HG03520 (cell line): ENCODE results near the gene GAGE12G.
"Not testable (repeated sequence)": the region's sequence is repeated elsewhere in the genome, so short reads cannot be mapped to it uniquely, and the experiment has no call there.

Source experiments
- ATAC-seq: cut with Tn5 transposase; IDR thresholded peaks from one replicate; pipeline ENCODE4 v1.9.1; 2021; ENCODE audit warnings: mild to moderate bottlenecking, moderate library complexity; ENCODE audit not compliant: unreplicated experiment

Gene GAGE12G, protein sequence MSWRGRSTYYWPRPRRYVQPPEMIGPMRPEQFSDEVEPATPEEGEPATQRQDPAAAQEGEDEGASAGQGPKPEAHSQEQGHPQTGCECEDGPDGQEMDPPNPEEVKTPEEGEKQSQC

DNA sequence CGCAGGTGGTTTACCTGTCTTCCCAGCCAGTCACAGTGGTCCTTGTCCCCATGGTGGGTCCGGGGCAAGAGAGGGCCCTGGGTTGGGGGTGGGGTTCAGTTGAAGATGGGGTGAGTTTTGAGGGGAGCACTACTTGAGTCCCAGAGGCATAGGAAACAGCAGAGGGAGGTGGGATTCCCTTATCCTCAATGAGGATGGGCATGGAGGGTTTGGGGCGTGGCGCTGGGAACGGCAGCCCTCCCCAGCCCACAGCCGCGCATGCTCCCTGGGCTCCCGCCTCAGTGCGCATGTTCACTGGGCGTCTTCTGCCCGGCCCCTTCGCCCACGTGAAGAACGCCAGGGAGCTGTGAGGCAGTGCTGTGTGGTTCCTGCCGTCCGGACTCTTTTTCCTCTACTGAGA is at the start of gene GAGE12G:
TSS of gene GAGE12G (plus strand) at position 301 of the 400 bp plus-strand sequence. CDS start 1,155 bp downstream, outside the sequence.
- ATAC-seq: not testable (repeated sequence)

DNA sequence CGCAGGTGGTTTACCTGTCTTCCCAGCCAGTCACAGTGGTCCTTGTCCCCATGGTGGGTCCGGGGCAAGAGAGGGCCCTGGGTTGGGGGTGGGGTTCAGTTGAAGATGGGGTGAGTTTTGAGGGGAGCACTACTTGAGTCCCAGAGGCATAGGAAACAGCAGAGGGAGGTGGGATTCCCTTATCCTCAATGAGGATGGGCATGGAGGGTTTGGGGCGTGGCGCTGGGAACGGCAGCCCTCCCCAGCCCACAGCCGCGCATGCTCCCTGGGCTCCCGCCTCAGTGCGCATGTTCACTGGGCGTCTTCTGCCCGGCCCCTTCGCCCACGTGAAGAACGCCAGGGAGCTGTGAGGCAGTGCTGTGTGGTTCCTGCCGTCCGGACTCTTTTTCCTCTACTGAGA is 38.3 kb upstream of the GAGE12G start, which contains the start of gene GAGE12C:
TSS of gene GAGE12C (plus strand) at position 301 of the 400 bp plus-strand sequence. CDS start 1,155 bp downstream, outside the sequence.
- ATAC-seq: not testable (repeated sequence)

DNA sequence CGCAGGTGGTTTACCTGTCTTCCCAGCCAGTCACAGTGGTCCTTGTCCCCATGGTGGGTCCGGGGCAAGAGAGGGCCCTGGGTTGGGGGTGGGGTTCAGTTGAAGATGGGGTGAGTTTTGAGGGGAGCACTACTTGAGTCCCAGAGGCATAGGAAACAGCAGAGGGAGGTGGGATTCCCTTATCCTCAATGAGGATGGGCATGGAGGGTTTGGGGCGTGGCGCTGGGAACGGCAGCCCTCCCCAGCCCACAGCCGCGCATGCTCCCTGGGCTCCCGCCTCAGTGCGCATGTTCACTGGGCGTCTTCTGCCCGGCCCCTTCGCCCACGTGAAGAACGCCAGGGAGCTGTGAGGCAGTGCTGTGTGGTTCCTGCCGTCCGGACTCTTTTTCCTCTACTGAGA is 28.8 kb upstream of the GAGE12G start, which contains the start of gene GAGE12D:
TSS of gene GAGE12D (plus strand) at position 301 of the 400 bp plus-strand sequence. CDS start 1,155 bp downstream, outside the sequence.
- ATAC-seq: not testable (repeated sequence)

DNA sequence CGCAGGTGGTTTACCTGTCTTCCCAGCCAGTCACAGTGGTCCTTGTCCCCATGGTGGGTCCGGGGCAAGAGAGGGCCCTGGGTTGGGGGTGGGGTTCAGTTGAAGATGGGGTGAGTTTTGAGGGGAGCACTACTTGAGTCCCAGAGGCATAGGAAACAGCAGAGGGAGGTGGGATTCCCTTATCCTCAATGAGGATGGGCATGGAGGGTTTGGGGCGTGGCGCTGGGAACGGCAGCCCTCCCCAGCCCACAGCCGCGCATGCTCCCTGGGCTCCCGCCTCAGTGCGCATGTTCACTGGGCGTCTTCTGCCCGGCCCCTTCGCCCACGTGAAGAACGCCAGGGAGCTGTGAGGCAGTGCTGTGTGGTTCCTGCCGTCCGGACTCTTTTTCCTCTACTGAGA is 19.2 kb upstream of the GAGE12G start, which contains the start of gene GAGE12E:
TSS of gene GAGE12E (plus strand) at position 301 of the 400 bp plus-strand sequence. CDS start 1,155 bp downstream, outside the sequence.
- ATAC-seq: not testable (repeated sequence)

DNA sequence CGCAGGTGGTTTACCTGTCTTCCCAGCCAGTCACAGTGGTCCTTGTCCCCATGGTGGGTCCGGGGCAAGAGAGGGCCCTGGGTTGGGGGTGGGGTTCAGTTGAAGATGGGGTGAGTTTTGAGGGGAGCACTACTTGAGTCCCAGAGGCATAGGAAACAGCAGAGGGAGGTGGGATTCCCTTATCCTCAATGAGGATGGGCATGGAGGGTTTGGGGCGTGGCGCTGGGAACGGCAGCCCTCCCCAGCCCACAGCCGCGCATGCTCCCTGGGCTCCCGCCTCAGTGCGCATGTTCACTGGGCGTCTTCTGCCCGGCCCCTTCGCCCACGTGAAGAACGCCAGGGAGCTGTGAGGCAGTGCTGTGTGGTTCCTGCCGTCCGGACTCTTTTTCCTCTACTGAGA is 9.7 kb upstream of the GAGE12G start, which contains the start of gene GAGE12F:
TSS of gene GAGE12F (plus strand) at position 301 of the 400 bp plus-strand sequence. CDS start 1,155 bp downstream, outside the sequence.
- ATAC-seq: not testable (repeated sequence)

DNA sequence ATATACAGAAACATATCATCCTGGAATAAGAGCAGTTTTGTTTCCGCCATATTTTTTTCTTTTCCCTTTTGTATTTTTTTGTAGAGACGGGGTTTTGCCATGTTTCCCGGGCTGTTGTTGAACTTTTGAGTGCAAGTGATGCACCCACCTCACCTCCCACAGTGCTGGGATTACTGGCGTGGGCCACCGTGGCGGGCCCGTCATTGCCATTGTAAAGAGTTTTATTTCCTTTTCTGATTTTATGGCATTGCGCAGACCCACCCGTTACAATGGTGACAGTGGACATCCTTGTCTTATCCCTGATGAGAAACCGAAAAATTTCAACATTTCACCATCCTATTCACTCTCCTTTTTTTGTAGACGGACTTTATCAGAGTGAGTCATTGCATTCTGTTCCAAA is 1.5 kb upstream of the GAGE12G start:
- not testable (repeated sequence) for ATAC-seq

DNA sequence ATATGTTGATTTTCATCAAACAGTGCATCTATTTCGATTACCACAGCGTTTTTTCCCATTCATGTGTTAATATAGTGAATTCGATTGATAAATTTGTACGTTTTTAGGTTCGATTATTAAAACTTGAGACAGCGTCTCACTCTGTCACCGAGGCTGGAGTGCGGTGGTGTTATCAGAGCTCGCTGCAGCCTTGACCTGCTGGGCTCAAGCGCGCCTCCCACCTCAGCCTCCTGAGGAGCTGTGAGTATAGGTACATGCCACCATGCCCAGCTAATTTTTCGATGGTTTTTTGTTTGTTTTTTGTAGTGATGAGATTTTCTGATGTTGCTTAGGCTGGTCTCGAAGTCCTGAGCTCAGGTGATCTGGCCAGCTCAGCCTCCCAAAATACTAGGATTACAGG is 1.0 kb upstream of the GAGE12G start:
- ATAC-seq: not testable (repeated sequence)

DNA sequence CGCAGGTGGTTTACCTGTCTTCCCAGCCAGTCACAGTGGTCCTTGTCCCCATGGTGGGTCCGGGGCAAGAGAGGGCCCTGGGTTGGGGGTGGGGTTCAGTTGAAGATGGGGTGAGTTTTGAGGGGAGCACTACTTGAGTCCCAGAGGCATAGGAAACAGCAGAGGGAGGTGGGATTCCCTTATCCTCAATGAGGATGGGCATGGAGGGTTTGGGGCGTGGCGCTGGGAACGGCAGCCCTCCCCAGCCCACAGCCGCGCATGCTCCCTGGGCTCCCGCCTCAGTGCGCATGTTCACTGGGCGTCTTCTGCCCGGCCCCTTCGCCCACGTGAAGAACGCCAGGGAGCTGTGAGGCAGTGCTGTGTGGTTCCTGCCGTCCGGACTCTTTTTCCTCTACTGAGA is 9.4 kb downstream of the GAGE12G start, which contains the start of gene GAGE12H:
TSS of gene GAGE12H (plus strand) at position 301 of the 400 bp plus-strand sequence. CDS start 1,155 bp downstream, outside the sequence.
- ATAC-seq: not testable (repeated sequence)

DNA sequence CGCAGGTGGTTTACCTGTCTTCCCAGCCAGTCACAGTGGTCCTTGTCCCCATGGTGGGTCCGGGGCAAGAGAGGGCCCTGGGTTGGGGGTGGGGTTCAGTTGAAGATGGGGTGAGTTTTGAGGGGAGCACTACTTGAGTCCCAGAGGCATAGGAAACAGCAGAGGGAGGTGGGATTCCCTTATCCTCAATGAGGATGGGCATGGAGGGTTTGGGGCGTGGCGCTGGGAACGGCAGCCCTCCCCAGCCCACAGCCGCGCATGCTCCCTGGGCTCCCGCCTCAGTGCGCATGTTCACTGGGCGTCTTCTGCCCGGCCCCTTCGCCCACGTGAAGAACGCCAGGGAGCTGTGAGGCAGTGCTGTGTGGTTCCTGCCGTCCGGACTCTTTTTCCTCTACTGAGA is 19.0 kb downstream of the GAGE12G start, which contains the start of gene GAGE2A:
TSS of gene GAGE2A (plus strand) at position 301 of the 400 bp plus-strand sequence. CDS start 1,155 bp downstream, outside the sequence.
- ATAC-seq: not testable (repeated sequence)

DNA sequence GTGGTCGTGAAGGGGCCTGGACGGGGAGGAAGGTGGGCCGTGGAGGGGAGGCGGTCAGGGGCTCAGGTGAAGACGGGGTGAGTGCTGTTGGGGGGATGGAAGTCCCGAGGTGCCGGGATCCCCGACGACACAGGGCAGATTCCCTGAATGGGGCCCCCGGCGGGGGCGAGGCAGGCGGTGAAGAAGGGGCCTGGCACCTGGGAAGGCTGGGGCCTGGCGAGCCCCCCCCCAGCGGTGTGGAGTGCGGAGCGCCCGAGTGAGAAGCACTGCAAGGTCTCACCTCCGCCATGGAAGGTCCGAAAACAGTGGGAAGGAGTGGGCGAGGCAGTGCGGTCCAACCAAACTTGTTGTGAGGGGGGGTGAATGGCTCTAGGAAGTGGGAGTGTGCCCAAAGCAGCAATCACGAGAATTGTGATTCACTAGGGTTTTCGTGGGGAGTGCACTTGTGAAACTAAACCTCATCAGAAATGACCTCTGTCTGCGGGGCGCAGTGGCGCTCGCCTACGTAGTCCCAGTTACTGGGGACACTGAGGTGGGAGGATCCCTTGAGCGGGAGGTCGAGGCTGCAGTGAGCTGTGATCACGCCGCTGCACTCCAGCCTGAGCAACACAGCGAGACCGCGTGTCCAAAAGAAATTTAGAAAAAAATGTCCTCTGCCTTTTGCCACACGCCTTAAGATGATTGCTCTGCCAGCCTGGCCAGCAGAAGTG is 19.7 kb downstream of the GAGE12G start:
- ATAC-seq: not testable (repeated sequence)

DNA sequence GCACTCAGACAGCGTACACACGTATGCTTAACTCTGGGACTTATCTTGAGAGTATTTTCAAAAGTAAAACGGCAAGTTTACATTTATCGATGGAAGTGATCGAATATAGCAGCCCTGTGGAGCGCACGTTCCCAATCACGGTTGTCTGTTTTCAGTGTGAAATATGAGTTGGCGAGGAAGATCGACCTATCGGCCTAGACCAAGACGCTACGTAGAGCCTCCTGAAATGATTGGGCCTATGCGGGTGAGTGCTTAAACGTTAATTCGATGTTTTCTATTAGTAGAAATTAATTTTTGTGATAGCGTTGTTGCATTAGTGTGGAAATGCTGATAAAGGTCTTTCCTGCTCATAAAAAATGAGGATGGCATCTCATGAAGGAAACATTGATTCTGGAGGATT is 20.3 kb downstream of the GAGE12G start:
- ATAC-seq: not testable (repeated sequence)

DNA sequence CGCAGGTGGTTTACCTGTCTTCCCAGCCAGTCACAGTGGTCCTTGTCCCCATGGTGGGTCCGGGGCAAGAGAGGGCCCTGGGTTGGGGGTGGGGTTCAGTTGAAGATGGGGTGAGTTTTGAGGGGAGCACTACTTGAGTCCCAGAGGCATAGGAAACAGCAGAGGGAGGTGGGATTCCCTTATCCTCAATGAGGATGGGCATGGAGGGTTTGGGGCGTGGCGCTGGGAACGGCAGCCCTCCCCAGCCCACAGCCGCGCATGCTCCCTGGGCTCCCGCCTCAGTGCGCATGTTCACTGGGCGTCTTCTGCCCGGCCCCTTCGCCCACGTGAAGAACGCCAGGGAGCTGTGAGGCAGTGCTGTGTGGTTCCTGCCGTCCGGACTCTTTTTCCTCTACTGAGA is 28.5 kb downstream of the GAGE12G start, which contains the start of gene GAGE1:
TSS of gene GAGE1 (plus strand) at position 301 of the 400 bp plus-strand sequence. CDS start 1,155 bp downstream, outside the sequence.
- not testable (repeated sequence) for ATAC-seq

DNA sequence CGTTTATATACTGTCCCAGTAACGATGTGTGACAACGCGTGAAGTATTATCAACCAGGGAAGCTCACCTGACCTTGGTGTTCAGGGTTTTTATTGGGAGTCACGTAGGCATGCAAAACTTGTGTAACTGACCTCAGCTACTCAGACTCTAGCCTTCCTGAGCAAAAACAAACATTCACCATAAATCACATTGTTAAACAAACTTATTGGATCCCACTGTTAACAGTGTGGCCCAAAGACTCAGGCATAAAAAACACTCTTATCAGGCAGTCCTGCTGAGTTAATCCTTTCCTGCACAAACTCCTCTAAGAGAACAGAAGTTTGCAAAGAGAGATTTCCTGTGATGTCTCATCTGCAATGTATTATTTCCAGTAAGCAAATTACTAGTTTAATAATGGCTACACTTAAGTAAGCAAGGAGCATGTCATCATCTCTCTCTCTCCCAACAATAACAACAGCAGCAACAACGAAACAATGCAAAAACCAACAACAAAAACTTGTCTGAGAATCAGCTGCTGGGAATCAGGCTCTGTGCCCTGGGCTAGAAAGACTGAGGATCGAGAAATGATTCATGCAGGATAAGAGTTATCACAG is 40.6 kb downstream of the GAGE12G start:
- ATAC-seq: no peak

DNA sequence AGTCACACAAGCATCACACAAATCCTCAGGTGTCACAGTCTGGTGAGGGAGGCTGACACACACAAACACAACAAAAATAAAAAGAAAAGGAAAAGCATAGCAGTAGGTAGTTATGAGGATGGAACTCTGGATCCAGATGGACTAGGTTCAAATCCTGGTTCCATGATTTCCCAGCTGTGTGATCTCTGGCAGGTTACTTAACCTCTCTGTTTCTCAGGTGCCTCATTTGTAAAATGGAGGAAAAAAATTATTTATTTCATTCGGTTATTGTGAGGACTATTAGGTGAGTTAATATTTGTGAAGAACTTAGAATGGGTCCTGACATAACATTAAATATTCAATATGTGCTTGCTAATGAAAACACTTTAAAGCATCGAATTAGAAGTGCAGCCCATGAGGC is 48.4 kb downstream of the GAGE12G start:
- no peak for ATAC-seq
